Activated CD4-positive, alpha-beta T cell treated with anti-CD3 and anti-CD28 coated beads, Interleukin-2, amount 10 ng/mL, durations not matched to agents 7 days and 5 days (primary cell): Measurements from ENCODE around the gene GNG14. TPM values are rescaled to one million over a fixed set of nuclear protein-coding genes. Genes with fewer than 3 reads are reported as not detected.
"Not testable (repeated sequence)": the region's sequence is repeated elsewhere in the genome, so short reads cannot be mapped to it uniquely, and the experiment has no call there.

Experiments used
- CTCF ChIA-PET: fragments of 350-600 bp; sonication (Branson Sonifier 250); formaldehyde crosslinking; loops from one replicate; lab custom pipeline; 2021; ENCODE audit warnings: antibody characterized with exemption; lab: Charles Lee
- POLR2A ChIA-PET: fragments of 350-600 bp; sonication (Branson Sonifier 250); formaldehyde crosslinking; loops from one replicate; lab custom pipeline; 2021; ENCODE audit warnings: antibody characterized with exemption; lab: Charles Lee
- DNase-seq: peaks from one replicate; pipeline ENCODE4 v3.0.0-alpha.2; 2020
- H3K27ac Mint-ChIP-seq: one replicate; pipeline ENCODE4 v1.8.0; 2021; ENCODE audit warnings: mild to moderate bottlenecking, moderate library complexity, mixed read lengths
- H3K27me3 Mint-ChIP-seq: one replicate; pipeline ENCODE4 v1.8.0; 2021; ENCODE audit warnings: mixed read lengths
- H3K36me3 Mint-ChIP-seq: one replicate; pipeline ENCODE4 v1.8.0; 2021; ENCODE audit warnings: low read depth, mixed read lengths
- H3K4me1 Mint-ChIP-seq: one replicate; pipeline ENCODE4 v1.8.0; 2021; ENCODE audit warnings: mixed read lengths
- H3K4me3 Mint-ChIP-seq: one replicate; pipeline ENCODE4 v1.8.0; 2021; ENCODE audit warnings: mild to moderate bottlenecking, moderate library complexity, mixed read lengths
- H3K9me3 Mint-ChIP-seq: one replicate; pipeline ENCODE4 v1.8.0; 2021; ENCODE audit warnings: mixed read lengths
- total RNA-seq, 2 experiments: library from RNA; stranded (reverse); gene quantifications; one replicate each; pipeline ENCODE4 v1.2.3, GENCODE V29; 2021

GNG14 gene
- total RNA-seq, 2 experiments from 2014 or later = not detected

DNA sequence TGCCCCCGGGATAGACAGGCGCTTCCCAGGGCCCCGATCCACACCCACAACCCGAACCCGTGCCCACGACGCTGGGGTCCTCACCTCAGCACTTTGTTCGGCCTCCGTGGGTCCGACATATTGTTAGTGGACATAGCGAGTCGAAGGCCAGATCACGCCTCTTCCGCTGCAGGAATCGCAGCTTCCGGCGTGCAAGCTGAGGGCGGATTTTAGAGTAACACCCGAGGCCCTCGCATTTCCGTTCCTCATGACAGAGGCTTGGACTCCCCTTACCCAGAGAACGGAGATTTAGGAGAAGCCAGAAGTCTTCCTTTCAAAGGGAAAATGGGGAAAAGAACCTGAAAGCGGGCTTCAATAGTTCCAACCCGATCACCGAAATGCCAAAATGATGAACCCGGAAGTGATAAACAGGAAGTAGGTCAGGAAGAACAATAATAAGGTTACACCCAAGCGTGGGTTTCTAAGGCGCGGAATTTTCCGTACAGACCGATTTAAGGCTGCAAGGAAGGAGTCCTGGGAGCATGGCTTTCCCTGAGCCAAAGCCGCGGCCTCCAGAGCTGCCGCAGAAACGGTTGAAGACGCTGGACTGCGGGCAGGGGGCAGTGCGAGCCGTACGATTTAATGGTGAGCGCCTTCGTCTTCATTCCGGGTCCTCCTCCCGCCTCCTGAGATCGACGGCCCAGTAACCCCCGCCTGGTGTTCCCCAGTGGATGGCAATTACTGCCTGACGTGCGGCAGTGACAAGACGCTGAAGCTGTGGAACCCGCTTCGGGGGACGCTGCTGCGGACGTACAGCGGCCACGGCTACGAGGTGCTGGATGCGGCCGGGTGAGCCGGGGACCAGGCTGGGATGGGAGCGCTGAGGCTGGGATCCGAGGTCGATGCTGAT is 18.3 kb upstream of the GNG14 start:
- Mint-ChIP-seq H3K4me3 (peak overlapping the region; percentile 96), H3K9me3 (no peaks in the 10 kb centered on the region), H3K27me3 (no peaks in the 10 kb centered on the region), H3K36me3 (peaks cover 24% of the 10 kb centered on the region), H3K27ac (peak overlapping the region; percentile 99), H3K4me1 (peaks cover 54% of the 10 kb centered on the region)
- ChIA-PET POLR2A (interaction anchor here (1.0 kb wide), 1 partner anchor 9 kb away, joined by 8 read pairs; no protein-coding TSS in a partner anchor), CTCF (interaction anchor here (0.9 to 4.4 kb wide), 3 partner anchors 11 to 509 kb away, joined by 3 to 23 read pairs (median 5); partner anchors contain the start of gene DHPS)
- DNase-seq = peak; percentile 78

DNA sequence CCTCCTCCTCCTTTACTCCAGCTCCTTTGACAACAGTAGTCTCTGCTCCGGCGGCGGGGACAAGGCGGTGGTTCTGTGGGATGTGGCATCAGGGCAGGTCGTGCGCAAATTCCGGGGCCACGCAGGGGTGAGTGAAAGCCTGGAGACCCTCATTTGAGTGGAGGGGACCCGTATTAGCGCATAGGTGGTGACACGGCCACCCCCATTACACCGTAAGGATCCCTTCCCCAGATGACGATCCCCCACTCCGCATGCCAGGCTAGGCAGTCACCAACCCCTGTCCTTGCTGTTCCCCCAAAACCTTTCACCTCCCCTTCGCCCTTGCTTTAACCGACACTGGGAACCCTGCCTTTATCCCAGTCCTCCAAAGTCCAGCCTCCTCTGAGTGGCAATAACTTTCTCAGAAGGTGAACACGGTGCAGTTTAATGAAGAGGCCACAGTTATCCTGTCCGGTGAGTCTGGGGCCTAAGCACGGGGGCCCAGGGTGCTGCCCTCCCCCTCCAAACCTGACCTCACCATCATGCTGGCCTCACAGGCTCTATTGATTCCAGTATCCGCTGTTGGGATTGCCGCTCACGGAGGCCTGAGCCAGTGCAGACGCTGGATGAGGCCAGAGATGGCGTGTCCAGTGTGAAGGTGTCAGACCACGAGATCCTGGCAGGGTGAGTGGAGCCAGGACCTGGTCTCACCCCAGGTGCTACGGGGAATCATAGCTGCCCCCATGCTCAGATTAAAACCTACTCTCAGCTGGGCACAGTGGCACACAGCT is 17.5 kb upstream of the GNG14 start:
- CTCF ChIA-PET = interaction anchor here (1.9 to 4.4 kb wide), 2 partner anchors 10 to 103 kb away, joined by 6 to 23 read pairs; partner anchors contain the start of gene DHPS
- peak overlapping the region; percentile 99 for H3K27ac Mint-ChIP-seq
- no peak for DNase-seq
- H3K4me1 Mint-ChIP-seq = peaks cover 45% of the 10 kb centered on the region
- no peaks in the 10 kb centered on the region for H3K27me3 Mint-ChIP-seq
- peak overlapping the region; percentile 96 for H3K4me3 Mint-ChIP-seq
- H3K36me3 Mint-ChIP-seq = peaks cover 18% of the 10 kb centered on the region
- no peaks in the 10 kb centered on the region for H3K9me3 Mint-ChIP-seq
- POLR2A ChIA-PET = no interaction called here

GRCh38 chr19:12672744-12673143 is 15.1 kb upstream of the GNG14 start:
- ChIA-PET CTCF (interaction anchor here (0.8 to 4.4 kb wide), 8 partner anchors 7 to 378 kb away, joined by 3 to 23 read pairs (median 4); partner anchors contain the start of genes DHPS, ZNF44 and ZNF563), POLR2A (no interaction called here)
- peaks cover 39% of the 10 kb centered on the region for H3K4me1 Mint-ChIP-seq
- no peaks in the 10 kb centered on the region for H3K27me3 Mint-ChIP-seq
- H3K9me3 Mint-ChIP-seq = no peaks in the 10 kb centered on the region
- H3K4me3 Mint-ChIP-seq = no peak overlapping the region
- DNase-seq = no peak
- H3K27ac Mint-ChIP-seq = no peak overlapping the region
- H3K36me3 Mint-ChIP-seq = peaks cover 25% of the 10 kb centered on the region

DNA sequence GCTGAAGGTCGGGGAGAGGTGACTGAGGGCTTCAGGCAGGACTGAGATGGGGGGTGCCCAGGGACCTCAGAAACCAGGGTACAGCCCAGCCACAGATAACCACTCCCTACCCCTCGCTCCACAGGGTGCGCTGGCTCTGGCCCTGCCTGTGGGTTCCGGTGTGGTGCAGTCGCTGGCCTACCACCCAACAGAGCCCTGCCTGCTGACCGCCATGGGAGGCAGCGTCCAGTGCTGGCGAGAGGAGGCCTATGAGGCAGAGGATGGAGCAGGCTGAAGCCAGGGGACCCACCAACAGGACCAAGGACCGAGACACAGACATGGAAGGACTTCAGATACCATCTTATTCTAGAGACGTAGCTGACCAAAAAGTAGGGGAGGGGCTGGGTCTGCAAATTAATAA is 12.4 kb upstream of the GNG14 start:
- H3K36me3 Mint-ChIP-seq = peaks cover 34% of the 10 kb centered on the region
- H3K4me3 Mint-ChIP-seq = no peak overlapping the region
- DNase-seq = no peak
- H3K27ac Mint-ChIP-seq = peak overlapping the region; percentile 31
- H3K4me1 Mint-ChIP-seq = peaks cover 30% of the 10 kb centered on the region
- H3K9me3 Mint-ChIP-seq = no peaks in the 10 kb centered on the region
- H3K27me3 Mint-ChIP-seq = no peaks in the 10 kb centered on the region
- ChIA-PET CTCF (interaction anchor here (1.2 to 1.9 kb wide), 3 partner anchors 9 to 290 kb away, joined by 3 to 6 read pairs (median 4); partner anchors contain the start of genes MAN2B1 and WDR83), POLR2A (no interaction called here)

DNA sequence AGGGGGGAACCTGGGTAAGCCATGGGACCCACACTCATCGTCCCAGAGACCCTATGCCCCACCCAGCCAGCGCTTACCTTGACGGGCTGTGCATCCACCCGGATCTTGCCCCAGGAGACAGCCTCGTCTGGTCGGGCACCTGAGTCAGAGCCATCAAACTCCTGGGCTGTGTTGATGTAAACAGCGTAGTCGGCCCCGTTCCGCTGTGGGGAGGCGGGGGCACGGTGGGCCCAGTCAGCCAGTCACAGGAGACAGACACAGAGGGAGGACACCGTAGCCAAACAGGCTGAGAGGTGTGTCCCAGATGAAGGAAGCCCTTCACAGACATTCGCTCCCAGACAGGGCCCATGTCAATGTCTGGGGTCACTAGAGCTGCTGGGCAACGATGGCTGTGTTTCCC is 11.9 kb upstream of the GNG14 start:
- Mint-ChIP-seq H3K27ac (no peak overlapping the region), H3K27me3 (no peaks in the 10 kb centered on the region), H3K4me3 (no peak overlapping the region), H3K36me3 (peaks cover 35% of the 10 kb centered on the region), H3K4me1 (peaks cover 27% of the 10 kb centered on the region), H3K9me3 (no peaks in the 10 kb centered on the region)
- DNase-seq = no peak
- POLR2A ChIA-PET = no interaction called here
- CTCF ChIA-PET = interaction anchor here (0.9 to 2.2 kb wide), 7 partner anchors 10 to 289 kb away, joined by 3 to 7 read pairs (median 4); partner anchors contain the start of genes MAN2B1 and WDR83

GRCh38 chr19:12676384-12676792 is 11.4 kb upstream of the GNG14 start:
- no peak overlapping the region for H3K27ac Mint-ChIP-seq
- H3K36me3 Mint-ChIP-seq = peaks cover 38% of the 10 kb centered on the region
- POLR2A ChIA-PET = no interaction called here

DNA sequence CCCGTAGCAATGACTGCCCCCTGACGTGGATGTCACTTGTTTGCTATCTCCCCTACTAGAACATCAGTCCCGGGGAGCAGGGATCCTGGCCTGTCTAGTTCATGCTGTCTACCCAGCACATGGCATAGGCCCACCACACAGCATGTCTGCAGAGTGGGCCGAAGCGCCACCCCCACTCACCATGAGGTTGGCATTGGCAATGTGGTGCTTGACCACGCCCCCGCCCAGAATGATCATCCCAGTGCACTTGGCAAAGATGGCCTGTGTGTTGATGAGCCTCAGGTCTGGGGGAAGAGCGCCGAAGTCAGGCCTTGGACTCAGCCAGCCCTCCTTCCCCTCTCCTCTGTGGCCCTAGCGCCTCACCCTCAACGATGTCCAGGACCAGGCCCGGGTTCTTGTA is 10.9 kb upstream of the GNG14 start:
- H3K36me3 Mint-ChIP-seq = peaks cover 37% of the 10 kb centered on the region
- H3K4me1 Mint-ChIP-seq = peaks cover 28% of the 10 kb centered on the region
- H3K27ac Mint-ChIP-seq = no peak overlapping the region
- ChIA-PET CTCF (interaction anchor here (0.6 to 2.2 kb wide), 11 partner anchors 14 to 1392 kb away, joined by 3 to 7 read pairs (median 3); no protein-coding TSS in a partner anchor), POLR2A (no interaction called here)
- no peak overlapping the region for H3K4me3 Mint-ChIP-seq
- no peak for DNase-seq
- no peaks in the 10 kb centered on the region for H3K9me3 Mint-ChIP-seq
- H3K27me3 Mint-ChIP-seq = no peaks in the 10 kb centered on the region

More at GRCh38 chr19:12676384-12676792, 11.4 kb upstream of the GNG14 start:
- DNase-seq = peak; percentile 91
- no peaks in the 10 kb centered on the region for H3K27me3 Mint-ChIP-seq
- CTCF ChIA-PET = interaction anchor here (0.7 to 2.2 kb wide), 10 partner anchors 10 to 289 kb away, joined by 3 to 7 read pairs (median 4); partner anchors contain the start of genes MAN2B1 and WDR83
- no peak overlapping the region for H3K4me3 Mint-ChIP-seq
- H3K4me1 Mint-ChIP-seq = peaks cover 30% of the 10 kb centered on the region
- H3K9me3 Mint-ChIP-seq = no peaks in the 10 kb centered on the region

DNA sequence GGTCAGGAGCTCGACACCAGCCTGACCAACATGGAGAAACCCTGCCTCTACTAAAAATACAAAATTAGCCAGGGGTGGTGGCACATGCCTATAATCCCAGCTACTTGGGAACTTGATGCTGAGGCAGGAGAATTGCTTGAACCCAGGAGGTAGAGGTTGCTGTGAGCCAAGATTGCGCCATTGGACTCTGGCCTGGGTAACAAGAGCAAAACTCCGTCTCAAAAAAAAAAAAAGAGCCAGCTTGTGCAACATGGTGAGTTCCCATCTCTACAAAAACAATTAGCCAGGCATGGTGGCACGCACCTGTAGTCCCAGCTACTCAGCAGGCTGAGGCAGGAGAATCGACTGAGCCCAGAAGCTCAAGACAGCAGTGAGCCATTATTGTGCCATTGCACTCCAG is 9.8 kb upstream of the GNG14 start:
- H3K36me3 Mint-ChIP-seq = peaks cover 35% of the 10 kb centered on the region
- POLR2A ChIA-PET = interaction anchor here (0.8 kb wide), 1 partner anchor 9 kb away, joined by 8 read pairs; a partner anchor contains a TSS
- H3K27me3 Mint-ChIP-seq = not testable (repeated sequence)

GRCh38 chr19:12680034-12680433 is 7.8 kb upstream of the GNG14 start:
- ChIA-PET POLR2A (no interaction called here), CTCF (interaction anchor here (3.9 kb wide), 1 partner anchor 10 kb away, joined by 23 read pairs; a partner anchor contains a TSS)
- no peak overlapping the region for H3K27ac Mint-ChIP-seq
- peak overlapping the region; percentile 93 for H3K4me3 Mint-ChIP-seq
- no peaks in the 10 kb centered on the region for H3K27me3 Mint-ChIP-seq
- H3K9me3 Mint-ChIP-seq = no peaks in the 10 kb centered on the region
- no peak for DNase-seq
- peaks cover 27% of the 10 kb centered on the region for H3K4me1 Mint-ChIP-seq
- H3K36me3 Mint-ChIP-seq = peaks cover 26% of the 10 kb centered on the region

More for the DNA sequence above, 9.8 kb upstream of the GNG14 start:
- H3K27ac Mint-ChIP-seq, H3K9me3 Mint-ChIP-seq, DNase-seq, H3K4me3 Mint-ChIP-seq: not testable (repeated sequence)
- peaks cover 26% of the 10 kb centered on the region for H3K4me1 Mint-ChIP-seq
- CTCF ChIA-PET = interaction anchor here (0.6 to 3.9 kb wide), 10 partner anchors 8 to 288 kb away, joined by 3 to 23 read pairs (median 3); partner anchors contain the start of gene FBXW9

DNA sequence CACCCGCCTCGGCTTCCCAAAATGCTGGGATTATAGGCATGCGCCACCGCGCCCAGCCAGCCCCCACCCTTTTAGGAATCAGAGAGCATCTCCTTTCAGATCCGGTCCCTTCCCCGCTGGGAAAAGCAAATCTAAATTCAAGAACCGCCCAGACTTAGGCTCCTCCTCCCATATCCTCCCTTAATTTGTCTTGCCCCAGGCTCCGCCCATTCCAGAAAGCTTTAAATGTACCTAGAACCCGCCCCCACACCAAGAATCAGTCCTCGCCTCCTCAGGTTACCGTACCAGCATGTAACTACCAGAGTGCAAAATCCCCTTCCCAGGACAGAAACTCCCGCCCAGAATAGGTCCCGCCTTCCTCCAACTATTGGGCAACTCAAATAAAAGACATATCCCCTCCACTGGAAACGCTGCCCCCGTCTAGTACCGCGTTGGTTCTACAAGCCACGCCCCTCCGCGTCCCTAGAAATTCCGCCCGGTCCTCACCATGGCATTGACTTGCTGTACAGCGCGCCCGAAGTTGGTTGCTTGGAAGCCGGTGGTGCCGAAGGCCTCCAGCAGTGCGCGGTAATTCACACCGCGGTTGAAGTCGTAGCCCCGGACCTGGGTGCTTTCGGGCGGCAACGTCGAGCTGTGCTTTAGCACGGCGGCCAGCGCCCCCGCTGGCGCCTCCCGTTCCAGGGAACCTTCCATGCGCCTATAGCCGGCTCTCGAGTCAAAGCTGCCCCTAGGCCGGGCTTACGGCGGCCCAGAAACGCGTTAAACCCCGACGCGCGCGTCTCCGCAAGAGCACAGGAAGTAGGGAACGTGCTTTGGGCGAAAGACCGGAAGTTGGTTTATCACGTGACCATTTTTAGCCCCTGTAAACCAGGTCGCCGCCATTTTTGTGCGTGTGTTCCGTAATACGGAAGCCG is 6.5 kb upstream of the GNG14 start, which contains the start of gene DHPS:
TSS of gene DHPS (minus strand) at position 807 of the 914 bp plus-strand sequence. CDS start at position 693, 114 bp downstream.
- CTCF ChIA-PET = interaction anchor here (0.5 to 3.9 kb wide), 4 partner anchors 11 to 389 kb away, joined by 3 to 23 read pairs (median 3); a partner anchor contains a TSS
- Mint-ChIP-seq H3K27me3 (no peaks in the 10 kb centered on the region), H3K36me3 (peaks cover 25% of the 10 kb centered on the region), H3K4me1 (peaks cover 26% of the 10 kb centered on the region), H3K9me3 (no peaks in the 10 kb centered on the region), H3K27ac (peak within 1 kb of the TSS; percentile 91), H3K4me3 (peak within 1 kb of the TSS; percentile 93)
- POLR2A ChIA-PET = interaction anchor here (0.6 to 0.9 kb wide), 2 partner anchors 41 to 108 kb away, joined by 3 to 7 read pairs; no protein-coding TSS in a partner anchor
- peak; percentile 97 for DNase-seq

GRCh38 chr19:12685831-12686230 is 2.0 kb upstream of the GNG14 start:
- CTCF ChIA-PET = interaction anchor here (0.6 to 2.2 kb wide), 4 partner anchors 9 to 132 kb away, joined by 3 to 7 read pairs (median 3); no protein-coding TSS in a partner anchor
- Mint-ChIP-seq H3K4me3 (no peak overlapping the region), H3K27me3 (no peaks in the 10 kb centered on the region), H3K27ac (no peak overlapping the region), H3K9me3 (no peaks in the 10 kb centered on the region), H3K4me1 (peaks cover 6% of the 10 kb centered on the region), H3K36me3 (peaks cover 4% of the 10 kb centered on the region)
- DNase-seq = no peak
- POLR2A ChIA-PET = no interaction called here
